SK-N-SH (cell line): ENCODE results near the gene GRPEL2. TPM values are rescaled to one million over a fixed set of nuclear protein-coding genes. Genes with fewer than 3 reads are reported as not detected.

Source experiments
- CTCF ChIA-PET: fragments of 300-600, 350-600 bp; formaldehyde crosslinking; extraction: SDS; loops from one replicate; lab custom pipeline; 2021; lab: Yijun Ruan, JAX
- POLR2A ChIA-PET: fragments of 350-600 bp; sonication (Branson Sonifier 250); formaldehyde crosslinking; extraction: SDS; loops from one replicate; lab custom pipeline; 2020; ENCODE audit warnings: antibody characterized with exemption, inconsistent platforms; lab: Yijun Ruan, JAX
- DNase-seq: peaks from one replicate; pipeline ENCODE4 v3.0.0; 2012
- H2AFZ ChIP-seq: fragments of 200-600 bp; sonication (generic); 2 replicates; pipeline ENCODE4 v1.8.1; 2016; ENCODE audit warnings: antibody characterized with exemption, mild to moderate bottlenecking, low read depth
- H3F3A ChIP-seq: fragments of 200-600 bp; sonication (generic); replicated peaks from 2 replicates; pipeline ENCODE3; 2016; ENCODE audit warnings: antibody characterized with exemption, mild to moderate bottlenecking; ENCODE audit not compliant: insufficient read depth
- H3K27ac ChIP-seq, 2 experiments: fragments of 200-500 bp in 1 of 2; fragments of 200-600 bp in 1 of 2; sonication (Bioruptor generic) in 1 of 2; sonication (generic), shearing (Covaris generic) in 1 of 2; 2 replicates each; pipeline versions ENCODE4 v1.5.1 to v1.6.1; 2014 to 2016; ENCODE audit warnings: low read depth in 2 of 2, inconsistent platforms in 1 of 2, low read length in 1 of 2, mild to moderate bottlenecking in 1 of 2, mixed read lengths in 1 of 2
- H3K27me3 ChIP-seq: fragments of 200-600 bp; sonication (generic), shearing (Covaris generic); 2 replicates; pipeline ENCODE4 v1.6.1; 2016; ENCODE audit warnings: mixed run types; ENCODE audit not compliant: insufficient read depth
- H3K36me3 ChIP-seq, 2 experiments: fragments of 200-500 bp in 1 of 2; fragments of 200-600 bp in 1 of 2; sonication (Bioruptor generic) in 1 of 2; sonication (generic) in 1 of 2; replicated peaks in 1 of 2; 2 replicates each; pipeline versions ENCODE3 to v1.5.1; 2014 to 2016; ENCODE audit warnings: low read length in 1 of 2, mild to moderate bottlenecking in 1 of 2; ENCODE audit not compliant: insufficient read depth in 2 of 2, control insufficient read depth in 1 of 2
- H3K4me1 ChIP-seq, 2 experiments: fragments of 200-500 bp in 1 of 2; fragments of 200-600 bp in 1 of 2; sonication (Bioruptor generic) in 1 of 2; sonication (generic), shearing (Covaris generic) in 1 of 2; 2 replicates each; pipeline versions ENCODE4 v1.5.1 to v1.6.1; 2014 to 2016; ENCODE audit warnings: low read depth in 1 of 2, low read length in 1 of 2, mixed run types in 1 of 2; ENCODE audit not compliant: insufficient read depth in 2 of 2, control insufficient read depth in 1 of 2
- H3K4me2 ChIP-seq: fragments of 200-600 bp; sonication (generic), shearing (Covaris generic); 2 replicates; pipeline ENCODE4 v1.6.1; 2017; ENCODE audit warnings: mixed run types
- H3K4me3 ChIP-seq, 2 experiments: fragments of 200-500 bp in 1 of 2; fragments of 200-600 bp in 1 of 2; sonication (Bioruptor generic) in 1 of 2; sonication (generic), shearing (Covaris generic) in 1 of 2; 2 replicates each; pipeline versions ENCODE4 v1.5.1 to v1.8.1; 2014 to 2016; ENCODE audit warnings: low read depth in 2 of 2, inconsistent platforms in 1 of 2, low read length in 1 of 2, mild to moderate bottlenecking in 1 of 2, mixed read lengths in 1 of 2, moderate library complexity in 1 of 2
- H3K79me2 ChIP-seq: fragments of 200-600 bp; sonication (generic); 2 replicates; pipeline ENCODE4 v1.8.1; 2017; ENCODE audit warnings: mild to moderate bottlenecking; ENCODE audit not compliant: insufficient read depth
- H3K9ac ChIP-seq: fragments of 200-600 bp; sonication (generic); 2 replicates; pipeline ENCODE4 v1.6.1; 2017; ENCODE audit warnings: mixed run types
- H3K9me2 ChIP-seq: fragments of 200-600 bp; sonication (generic); 2 replicates; pipeline ENCODE4 v1.6.1; 2017; ENCODE audit warnings: mixed run types
- H3K9me3 ChIP-seq: fragments of 200-600 bp; sonication (generic); 2 replicates; pipeline ENCODE4 v1.6.1; 2017; ENCODE audit warnings: mixed run types, mild to moderate bottlenecking, moderate library complexity
- H4K20me1 ChIP-seq: fragments of 200-600 bp; sonication (generic); 2 replicates; pipeline ENCODE4 v1.6.1; 2017; ENCODE audit warnings: mild to moderate bottlenecking, mixed run types; ENCODE audit not compliant: insufficient read depth
- CHD2 ChIP-seq: fragments of 150-350 bp; IDR thresholded peaks from 2 replicates; pipeline ENCODE4 v1.6.1; 2018; ENCODE audit warnings: low read length; ENCODE audit not compliant: partially characterized antibody
- CTCF ChIP-seq: fragments of 200-600 bp; sonication (generic); IDR thresholded peaks from 2 replicates; pipeline ENCODE4 v1.6.1; 2017; ENCODE audit warnings: antibody characterized with exemption, mild to moderate bottlenecking, moderate library complexity
- GATA2 ChIP-seq: sonication (generic); formaldehyde crosslinking; IDR thresholded peaks from 2 replicates; pipeline ENCODE4 v1.5.0; 2020; ENCODE audit warnings: mild to moderate bottlenecking, missing genetic modification reagents
- JUND ChIP-seq: IDR thresholded peaks from 2 replicates; pipeline ENCODE4 v1.4.0; 2012
- MEF2A ChIP-seq: IDR thresholded peaks from 2 replicates; pipeline ENCODE4 v1.4.0; 2012; ENCODE audit warnings: low read depth, borderline replicate concordance
- MXI1 ChIP-seq: IDR thresholded peaks from 2 replicates; pipeline ENCODE4 v1.6.1; 2012; ENCODE audit warnings: mild to moderate bottlenecking, low read depth, low read length, improper control_type of control experiment
- NFIC ChIP-seq: IDR thresholded peaks from 2 replicates; pipeline ENCODE4 v1.4.0; 2012; ENCODE audit warnings: borderline replicate concordance
- NRF1 ChIP-seq: IDR thresholded peaks from 2 replicates; pipeline ENCODE4 v1.6.1; 2012; ENCODE audit warnings: low read depth, mild to moderate bottlenecking, low read length
- POLR2AphosphoS5 ChIP-seq: IDR thresholded peaks from 2 replicates; pipeline ENCODE4 v1.6.1; 2012; ENCODE audit warnings: low read depth, low read length
- RAD21 ChIP-seq: IDR thresholded peaks from 2 replicates; pipeline ENCODE4 v1.6.1; 2012; ENCODE audit warnings: mild to moderate bottlenecking, low read length
- RXRA ChIP-seq: IDR thresholded peaks from 2 replicates; pipeline ENCODE4 v1.4.0; 2012; ENCODE audit warnings: low read depth, mild to moderate bottlenecking, borderline replicate concordance
- SIN3A ChIP-seq: IDR thresholded peaks from 2 replicates; pipeline ENCODE4 v1.6.1; 2012; ENCODE audit warnings: low read depth, mild to moderate bottlenecking, low read length, moderate library complexity, borderline replicate concordance
- TAF1 ChIP-seq: IDR thresholded peaks from 2 replicates; pipeline ENCODE4 v1.6.1; 2012; ENCODE audit warnings: low read depth, mild to moderate bottlenecking, low read length, moderate library complexity, borderline replicate concordance
- TCF12 ChIP-seq: IDR thresholded peaks from 2 replicates; pipeline ENCODE4 v1.4.0; 2012
- TEAD4 ChIP-seq: IDR thresholded peaks from 2 replicates; pipeline ENCODE4 v1.4.0; 2012; ENCODE audit warnings: mild to moderate bottlenecking, borderline replicate concordance; ENCODE audit not compliant: insufficient read depth
- YY1 ChIP-seq: IDR thresholded peaks from 2 replicates; pipeline ENCODE4 v1.4.0; 2012; ENCODE audit warnings: low read depth, mild to moderate bottlenecking
- WGBS: methylation state at CpG from one replicate; pipeline ENCODE4 v1.1.6; 2017; ENCODE audit warnings: low lambda C conversion rate; 5-methylcytosine and 5-hydroxymethylcytosine counted together
- polyA plus RNA-seq, 3 experiments: library from polyadenylated mRNA; depleted of rRNA; stranded (reverse); fragments of >200 nt; gene quantifications; 2 replicates each; pipeline ENCODE4 v1.2.3, GENCODE V29; 2012

GRPEL2 gene
- polyA plus RNA-seq, 1 of the 3 experiments (the other 2 are of a cell fraction): 4.6 TPM

DNA sequence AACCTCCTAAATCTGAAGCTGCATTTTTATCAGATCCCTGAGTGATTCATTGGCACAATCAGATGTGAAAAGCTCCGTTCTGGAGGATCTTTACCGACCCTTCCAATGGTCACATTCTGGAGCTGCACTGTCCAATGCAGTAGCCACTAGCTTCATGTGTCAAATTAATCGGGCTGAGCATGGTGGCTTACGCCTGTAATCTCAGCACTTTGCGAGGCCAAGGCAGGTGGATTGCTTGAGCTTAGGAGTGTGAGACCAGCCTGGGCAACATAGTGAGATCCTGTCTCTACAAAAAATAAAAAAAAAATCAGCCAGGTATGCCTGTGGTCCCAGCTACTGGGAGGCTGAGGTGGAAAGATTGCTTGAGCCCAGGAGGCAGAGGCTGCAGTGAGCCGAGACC is 30.1 kb downstream of the GRPEL2 start:
- DNase-seq: no peak
- Histone ChIP-seq H3K36me3 (no peaks in the 10 kb centered on the region), H3K79me2 (no peaks in the 10 kb centered on the region), H4K20me1 (no peaks in the 10 kb centered on the region), H3K27me3 (no peaks in the 10 kb centered on the region), H3K27ac (no peak overlapping the region), H3F3A (no peaks in the 10 kb centered on the region), H3K4me1 (peaks cover 0 to 12% of the 10 kb centered on the region in 2 experiments; a peak in 1 of 4 replicates), H3K4me3 (no peak overlapping the region), H3K9ac (no peak overlapping the region), H3K9me3 (no peaks in the 10 kb centered on the region), H3K9me2 (no peaks in the 10 kb centered on the region), H2AFZ (no peak overlapping the region), H3K4me2 (no peak overlapping the region)
- ChIA-PET POLR2A (interaction anchor here (0.7 to 1.3 kb wide), 2 partner anchors 11 to 172 kb away, joined by 3 read pairs; no protein-coding TSS in a partner anchor), CTCF (interaction anchor here (0.7 to 41.4 kb wide), 5 partner anchors 9 to 110 kb away, joined by 4 to 1751 read pairs (median 29); no protein-coding TSS in a partner anchor)
- 88% methylated on average over 6 of the region's 6 CpGs for WGBS
- TF ChIP-seq POLR2AphosphoS5: no peak
- no peak for TF ChIP-seq MEF2A
- no peak for TF ChIP-seq RXRA
- no peak for TF ChIP-seq TCF12
- TF ChIP-seq MXI1: no peak
- TF ChIP-seq GATA2 (CRISPR knock-in tag): no peak
- no peak for TF ChIP-seq NRF1
- no peak for TF ChIP-seq TAF1
- no peak for TF ChIP-seq SIN3A

- Histone ChIP-seq H2AFZ (no peak overlapping the region), H3K9me3 (no peaks in the 10 kb centered on the region), H3K4me3 (no peak overlapping the region), H3F3A (no peaks in the 10 kb centered on the region), H3K4me1 (peaks cover 0 to 10% of the 10 kb centered on the region in 2 experiments; a peak in 1 of 4 replicates), H3K27me3 (no peaks in the 10 kb centered on the region), H3K9me2 (no peaks in the 10 kb centered on the region), H3K4me2 (no peak overlapping the region), H3K27ac (no peak overlapping the region), H4K20me1 (no peaks in the 10 kb centered on the region), H3K79me2 (no peaks in the 10 kb centered on the region), H3K36me3 (no peaks in the 10 kb centered on the region), H3K9ac (no peak overlapping the region)
- ChIA-PET POLR2A (no interaction called here), CTCF (interaction anchor here (0.7 to 41.4 kb wide), 6 partner anchors 10 to 188 kb away, joined by 3 to 1751 read pairs (median 16); no protein-coding TSS in a partner anchor)
- TF ChIP-seq POLR2AphosphoS5: no peak
- TF ChIP-seq RAD21: no peak
- no peak for TF ChIP-seq CTCF
- TF ChIP-seq YY1: no peak
- TF ChIP-seq MEF2A: no peak
- TF ChIP-seq JUND: no peak
- TF ChIP-seq NFIC: no peak
- no peak for TF ChIP-seq TAF1
- no peak for TF ChIP-seq CHD2
- TF ChIP-seq GATA2 (CRISPR knock-in tag): no peak
- TF ChIP-seq TEAD4: no peak
- no peak for TF ChIP-seq MXI1
- 94% methylated on average over 12 of the region's 12 CpGs for whole genome bisulfite sequencing
- DNase-seq: no peak
Observed at GRCh38 chr5:149376104-149376503, 30.8 kb downstream of the GRPEL2 start.
